Right ventricle myocardium superior (tissue), 1 donor: ENCODE measurements around the gene WDR20. TPM values are rescaled to one million over a fixed set of nuclear protein-coding genes. Genes with fewer than 3 reads are reported as not detected.

ENCODE experiments used
- ATAC-seq: fragments of 200-7000 bp; cut with Tn5 transposase; one replicate; pipeline ENCODE4 v1.9.1; 2020; ENCODE audit warnings: mild to moderate bottlenecking; ENCODE audit not compliant: poor library complexity
- DNase-seq: peaks from one replicate; pipeline ENCODE4 v3.0.0-alpha.2; 2020
- intact Hi-C: fragments of 100-400 bp; cut with DNase I; formaldehyde crosslinking; loops from one replicate; pipeline ENCODE4 v1.11.2; 2022
- total RNA-seq: library from RNA; stranded (reverse); fragmentation: NEBNext Ultra II Directional; extraction: Animal tissue kit (Norgen Biotek cat#: 25700); gene quantifications from one replicate; pipeline ENCODE4 v1.2.1, GENCODE V29; 2021
- donor health status: DM: no; HTN: yes; CAD: no; lungs with severe emphysema.

The WDR20 gene
- total RNA-seq, 1 donor from 2014 or later, result 19.2 TPM

- DNase-seq (no peak), ATAC-seq (peak; percentile 84)
- intact Hi-C loops, result loop anchor here (10.0 kb wide), 1 partner anchor 55 kb away; no protein-coding TSS in a partner anchor
These were observed 69.7 kb downstream of the WDR20 start for GRCh38 chr14:102209224-102209966.

- intact Hi-C loops, result no loop called here
- ATAC-seq, result no peak
- DNase-seq, result no peak
These were observed 70.8 kb downstream of the WDR20 start for GRCh38 chr14:102210421-102211042.

DNA sequence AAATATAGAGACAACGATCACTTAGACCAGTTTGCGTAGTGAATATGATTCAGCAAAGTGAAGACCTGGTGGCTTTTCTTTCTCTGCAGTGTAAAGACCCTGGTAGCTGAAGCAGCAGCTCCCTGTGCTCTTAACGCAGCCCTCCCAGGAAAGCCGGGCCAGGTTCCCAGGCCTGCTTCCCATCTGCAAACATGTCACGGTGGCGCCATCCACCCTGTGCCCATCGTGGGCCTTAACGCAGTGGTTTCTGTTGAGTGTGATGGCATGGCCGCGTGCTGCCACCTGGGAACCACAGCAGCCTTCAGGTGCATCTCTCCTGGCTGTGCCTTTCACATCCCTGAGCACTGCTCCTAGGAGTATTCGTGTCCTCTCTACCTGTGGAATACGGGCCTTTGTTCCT is 71.5 kb downstream of the WDR20 start:
- intact Hi-C loops, result no loop called here
- no peak for DNase-seq
- ATAC-seq, result no peak

DNA sequence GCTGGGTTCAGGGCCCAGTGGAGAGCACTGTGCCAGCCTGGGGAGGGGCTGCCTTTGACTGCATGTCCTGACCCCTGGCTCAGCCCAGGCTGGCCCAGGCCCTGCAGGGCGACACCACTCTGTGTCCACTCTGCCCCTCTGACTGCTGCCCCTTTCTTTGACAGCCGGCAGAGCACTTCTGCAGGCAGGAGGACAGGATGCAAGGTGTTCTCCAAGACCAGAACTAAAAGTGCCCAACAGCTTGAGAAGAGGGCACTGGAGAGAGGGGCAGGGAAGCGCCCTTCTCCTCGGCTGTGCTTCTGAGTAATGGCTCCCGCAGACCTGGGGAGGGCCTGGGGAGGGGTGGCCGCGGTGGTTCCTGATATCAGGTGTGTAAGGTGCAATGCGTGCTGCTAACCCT is 72.7 kb downstream of the WDR20 start:
- intact Hi-C loops, result no loop called here

DNA sequence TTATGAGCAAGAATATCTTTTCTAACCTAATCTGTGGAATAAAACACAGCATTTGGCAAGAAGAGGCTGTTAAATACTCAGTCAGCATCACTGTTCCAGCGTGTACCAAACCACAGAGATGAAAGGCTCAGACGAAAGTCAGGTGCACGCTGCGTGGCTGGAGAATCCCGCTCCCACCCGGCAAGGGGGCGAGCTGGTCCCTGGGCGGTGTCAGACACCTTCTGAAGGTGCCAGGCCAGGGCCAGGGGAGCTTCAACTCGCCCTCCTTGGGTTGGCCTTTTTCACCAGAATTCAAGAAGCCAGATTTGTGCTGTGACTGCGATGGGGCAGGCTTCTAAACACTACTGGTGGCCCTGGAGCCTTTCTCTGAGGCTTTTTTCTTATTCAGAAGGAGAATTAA is 73.1 kb downstream of the WDR20 start:
- ATAC-seq (no peak), DNase-seq (no peak)
- intact Hi-C loops, result no loop called here

More for the DNA sequence above, 72.7 kb downstream of the WDR20 start:
- DNase-seq (no peak), ATAC-seq (no peak)

DNA sequence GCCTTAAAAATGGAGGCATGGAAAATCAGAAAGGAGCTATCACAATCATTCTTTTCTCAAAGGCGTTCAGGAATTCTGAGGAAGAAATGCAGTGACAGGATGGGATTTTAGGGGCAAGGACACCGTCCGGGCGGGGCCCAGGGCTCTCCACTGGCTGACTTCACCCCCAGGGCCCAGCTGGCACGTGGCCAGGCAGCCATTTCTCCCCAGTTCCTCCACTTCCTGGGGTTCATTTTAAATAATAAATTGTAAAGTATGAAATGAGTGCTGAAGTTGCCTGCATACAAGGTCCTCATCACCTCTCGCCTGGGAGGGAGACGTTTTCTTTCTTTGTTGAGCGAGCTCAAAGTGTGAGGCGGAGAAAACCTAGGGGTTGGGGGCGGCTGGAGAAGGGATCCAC is 73.8 kb downstream of the WDR20 start:
- intact Hi-C loops, result no loop called here
- ATAC-seq, result no peak
- DNase-seq, result no peak

GRCh38 chr14:102213984-102214658 is 74.4 kb downstream of the WDR20 start:
- intact Hi-C loops, result no loop called here
- ATAC-seq (no peak), DNase-seq (no peak)

- ATAC-seq (peak; percentile 78), DNase-seq (no peak)
- intact Hi-C loops, result no loop called here
These were observed 75.4 kb downstream of the WDR20 start for GRCh38 chr14:102215071-102215470.

GRCh38 chr14:102215576-102216250 is 76.0 kb downstream of the WDR20 start:
- DNase-seq (peak; percentile 68), ATAC-seq (peak; percentile 80)
- intact Hi-C loops, result no loop called here

- DNase-seq, result no peak
- no peak for ATAC-seq
- intact Hi-C loops, result no loop called here
These were observed 77.7 kb downstream of the WDR20 start for GRCh38 chr14:102217399-102217798.

- intact Hi-C loops, result no loop called here
- ATAC-seq (no peak), DNase-seq (no peak)
These were observed 78.3 kb downstream of the WDR20 start for GRCh38 chr14:102217987-102218421.

- intact Hi-C loops, result no loop called here
- ATAC-seq (no peak), DNase-seq (no peak)
These were observed 79.0 kb downstream of the WDR20 start for GRCh38 chr14:102218688-102219087.

DNA sequence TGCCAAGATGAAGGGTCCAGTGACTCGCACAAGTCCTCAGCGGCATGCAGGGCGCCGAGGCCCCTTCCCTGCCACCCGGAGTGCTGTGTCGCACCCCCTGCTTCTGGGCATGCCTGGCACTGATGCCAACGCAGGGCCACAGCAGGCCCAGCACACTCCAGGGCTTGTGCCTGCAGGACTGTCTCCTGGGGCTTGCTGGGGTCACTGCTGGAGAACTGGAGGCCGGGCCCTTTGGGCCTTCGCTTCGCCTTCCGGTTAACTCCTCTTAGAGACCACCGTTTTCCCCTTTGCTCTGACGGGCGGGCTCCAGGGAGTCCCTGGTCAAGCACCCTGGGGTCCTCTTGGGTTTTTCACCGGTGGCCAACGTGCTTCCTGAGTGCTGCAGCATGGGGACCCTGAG is 79.6 kb downstream of the WDR20 start:
- ATAC-seq (no peak), DNase-seq (no peak)
- intact Hi-C loops, result no loop called here

- no peak for ATAC-seq
- no peak for DNase-seq
- intact Hi-C loops, result no loop called here
These were observed 80.3 kb downstream of the WDR20 start for GRCh38 chr14:102220031-102220430.

DNA sequence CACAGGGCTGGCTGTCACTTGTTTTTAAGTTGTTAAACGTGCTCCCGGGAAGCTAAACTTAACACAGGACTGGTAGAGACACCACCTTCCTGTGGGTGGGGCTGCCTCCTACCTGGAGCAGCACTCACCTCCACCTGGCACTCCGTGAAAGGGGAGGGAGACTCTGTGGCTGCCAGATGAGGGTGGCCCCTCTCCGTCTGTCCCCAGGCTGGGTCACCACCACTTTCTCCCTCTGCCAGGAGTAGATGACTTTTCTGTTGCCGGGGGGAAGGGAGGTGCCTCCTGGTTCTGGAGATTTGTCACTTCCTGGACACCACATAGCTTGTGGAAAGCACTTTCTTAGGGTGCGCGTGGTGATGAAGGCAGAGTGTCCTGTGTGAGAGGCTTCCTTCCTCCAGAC is 81.3 kb downstream of the WDR20 start:
- intact Hi-C loops, result no loop called here
- DNase-seq, result no peak
- ATAC-seq, result no peak

DNA sequence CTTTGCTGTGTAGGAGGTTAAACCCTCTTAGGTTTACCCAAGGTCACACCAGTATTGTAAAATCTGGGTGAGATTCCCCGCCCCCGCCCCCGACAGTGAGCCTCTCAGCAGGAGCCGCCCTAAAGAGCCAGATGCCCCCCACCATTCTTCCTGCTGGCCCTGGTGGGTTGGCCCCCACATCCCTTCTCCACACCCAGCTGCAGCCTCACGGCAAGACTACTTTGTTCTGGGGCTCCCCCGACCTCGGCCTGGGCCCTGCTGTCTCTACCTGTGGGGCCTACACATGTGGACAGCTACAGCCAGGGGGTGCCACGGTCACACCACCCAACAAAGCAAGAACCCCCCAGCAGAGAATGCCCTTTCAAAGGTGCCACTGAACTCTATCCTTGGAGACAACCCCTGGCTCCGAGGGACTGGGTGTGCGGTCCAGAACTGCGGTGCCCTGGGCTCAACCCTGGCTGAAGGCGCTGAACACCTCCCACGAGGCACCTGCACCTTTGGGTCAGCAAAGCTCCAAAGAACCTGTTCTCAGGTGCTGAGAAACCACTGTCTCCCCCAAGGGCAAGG is 82.4 kb downstream of the WDR20 start:
- DNase-seq (no peak), ATAC-seq (no peak)
- intact Hi-C loops, result no loop called here

DNA sequence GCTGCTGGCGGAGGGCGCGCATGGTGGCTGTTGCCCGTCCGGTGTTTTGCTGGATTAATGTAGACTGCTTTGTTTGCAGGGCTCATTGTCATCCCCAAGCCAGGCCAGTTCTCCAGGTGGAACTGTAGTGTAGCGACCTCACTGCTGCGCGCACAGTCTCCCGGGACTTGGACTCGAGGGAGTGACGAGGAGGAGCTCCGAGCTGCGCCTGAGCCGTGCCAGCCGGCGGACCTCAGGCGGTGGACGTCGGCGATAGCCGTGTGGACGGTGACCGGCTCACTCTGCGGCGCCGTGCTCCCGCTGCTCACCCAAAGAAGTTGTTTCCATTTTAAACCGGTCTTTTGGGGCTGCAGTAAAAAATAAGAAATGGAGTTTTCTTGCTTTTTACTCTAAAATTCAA is 83.1 kb downstream of the WDR20 start:
- intact Hi-C loops, result no loop called here

DNA sequence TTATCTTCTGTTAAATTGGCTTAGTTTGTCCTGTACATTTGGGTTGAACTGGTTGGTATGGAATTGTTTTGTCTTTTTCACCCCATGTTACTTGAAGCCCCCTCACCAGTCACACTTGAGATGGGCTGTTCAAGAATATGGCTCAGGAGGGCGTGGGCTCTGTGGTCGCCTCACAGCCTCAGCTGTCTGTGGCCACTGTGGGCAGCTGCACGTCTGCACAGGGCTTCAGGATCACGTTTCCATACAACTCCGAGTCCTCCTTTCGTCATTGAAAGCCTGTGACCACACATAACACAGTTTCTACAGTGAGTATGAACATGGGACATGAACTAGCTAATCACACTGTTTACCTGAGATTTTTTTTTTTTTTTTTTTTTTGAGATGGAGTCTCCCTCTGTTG is 84.0 kb downstream of the WDR20 start:
- intact Hi-C loops, result no loop called here

More for the DNA sequence above, 83.1 kb downstream of the WDR20 start:
- ATAC-seq (no peak), DNase-seq (no peak)

DNA sequence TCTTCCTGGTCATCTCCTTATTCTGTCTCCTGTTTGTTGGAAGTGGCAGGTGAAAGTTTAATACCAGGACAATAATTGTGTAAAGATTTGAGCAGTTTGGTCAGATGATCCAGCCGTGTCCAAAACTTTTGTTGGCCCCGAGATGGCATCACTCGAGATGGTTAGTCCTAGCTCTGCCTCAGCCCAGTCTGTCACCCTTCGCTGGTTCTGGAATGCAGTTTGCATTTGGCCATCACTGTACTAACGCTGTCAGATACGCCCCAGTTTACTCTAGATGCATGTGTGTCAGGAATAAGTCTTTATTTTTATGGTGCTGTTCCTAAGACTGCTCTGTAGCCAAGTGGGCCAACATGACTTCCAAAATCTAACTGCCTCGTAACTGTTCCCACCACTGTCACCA is 85.7 kb downstream of the WDR20 start:
- ATAC-seq, result no peak
- no peak for DNase-seq
- intact Hi-C loops, result no loop called here

More for the DNA sequence above, 84.0 kb downstream of the WDR20 start:
- ATAC-seq, result no peak
- DNase-seq, result no peak
